NB4 (cell line): ENCODE data around the gene PSMB5.

Source experiments
- DNase-seq: peaks from one replicate; pipeline ENCODE4 v3.0.0; 2010; ENCODE audit warnings: low read depth
- H3K4me3 ChIP-seq: one replicate; pipeline ENCODE4 v1.5.1; 2011; ENCODE audit warnings: mild to moderate bottlenecking, low read depth, low read length, moderate library complexity
- MYC ChIP-seq: IDR thresholded peaks from 2 replicates; pipeline ENCODE4 v1.6.1; 2011; ENCODE audit warnings: low read depth, low read length
- POLR2A ChIP-seq: IDR thresholded peaks from 2 replicates; pipeline ENCODE4 v1.6.1; 2011; ENCODE audit warnings: mild to moderate bottlenecking; ENCODE audit not compliant: insufficient read length; ENCODE audit errors: extremely low read depth
- TF ChIP-seq, protein P1 (sequence below): IDR thresholded peaks from one replicate; pipeline ENCODE4 v1.5.1; 2012; ENCODE audit warnings: low read depth, low read length
- TF ChIP-seq, protein P2 (sequence below): IDR thresholded peaks from 2 replicates; pipeline ENCODE4 v1.6.1; 2011; ENCODE audit warnings: low read depth, low read length

PSMB5 gene

DNA sequence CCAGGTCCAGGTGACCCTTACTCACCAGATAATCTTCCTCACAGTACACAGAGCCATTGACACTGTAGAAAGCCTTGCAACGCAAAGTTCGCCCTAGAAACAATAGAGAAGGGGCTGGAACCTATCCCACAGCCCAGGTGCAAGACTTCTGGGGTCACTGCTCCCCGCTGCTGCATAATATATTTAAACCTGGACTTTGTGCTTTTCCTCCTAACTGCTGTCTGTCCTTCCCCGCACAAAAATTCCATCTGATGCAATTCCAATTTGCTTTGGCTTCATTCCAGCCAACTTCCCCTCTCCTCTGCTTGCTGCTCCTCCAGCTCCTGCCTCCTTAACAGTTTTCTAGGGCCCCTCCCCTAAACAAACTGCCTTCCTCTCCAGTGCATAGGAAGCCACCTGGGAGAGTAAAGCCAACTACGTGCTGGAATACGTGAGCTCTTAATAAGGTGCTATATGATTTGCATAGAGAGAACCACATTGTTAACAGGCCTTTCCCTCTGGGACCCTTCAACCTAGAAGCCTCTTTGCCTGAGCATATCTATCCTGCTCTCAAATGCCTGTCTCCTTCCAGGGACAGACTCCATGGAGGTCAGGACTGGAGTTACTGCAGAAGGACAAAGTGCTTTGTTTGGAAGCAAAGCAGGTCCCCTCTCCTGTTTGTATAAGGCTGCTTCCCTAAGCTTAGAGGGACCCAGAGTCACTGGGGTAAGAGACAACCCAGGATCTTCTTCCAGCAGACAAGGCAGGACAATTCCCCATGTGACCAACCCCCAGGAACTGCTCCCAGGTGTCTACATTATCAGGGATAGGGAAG lies 57.9 kb downstream of the PSMB5 start:
- TF ChIP-seq, protein P1, sequence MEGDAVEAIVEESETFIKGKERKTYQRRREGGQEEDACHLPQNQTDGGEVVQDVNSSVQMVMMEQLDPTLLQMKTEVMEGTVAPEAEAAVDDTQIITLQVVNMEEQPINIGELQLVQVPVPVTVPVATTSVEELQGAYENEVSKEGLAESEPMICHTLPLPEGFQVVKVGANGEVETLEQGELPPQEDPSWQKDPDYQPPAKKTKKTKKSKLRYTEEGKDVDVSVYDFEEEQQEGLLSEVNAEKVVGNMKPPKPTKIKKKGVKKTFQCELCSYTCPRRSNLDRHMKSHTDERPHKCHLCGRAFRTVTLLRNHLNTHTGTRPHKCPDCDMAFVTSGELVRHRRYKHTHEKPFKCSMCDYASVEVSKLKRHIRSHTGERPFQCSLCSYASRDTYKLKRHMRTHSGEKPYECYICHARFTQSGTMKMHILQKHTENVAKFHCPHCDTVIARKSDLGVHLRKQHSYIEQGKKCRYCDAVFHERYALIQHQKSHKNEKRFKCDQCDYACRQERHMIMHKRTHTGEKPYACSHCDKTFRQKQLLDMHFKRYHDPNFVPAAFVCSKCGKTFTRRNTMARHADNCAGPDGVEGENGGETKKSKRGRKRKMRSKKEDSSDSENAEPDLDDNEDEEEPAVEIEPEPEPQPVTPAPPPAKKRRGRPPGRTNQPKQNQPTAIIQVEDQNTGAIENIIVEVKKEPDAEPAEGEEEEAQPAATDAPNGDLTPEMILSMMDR = no peak
- no peak for TF ChIP-seq POLR2A
- TF ChIP-seq, protein P2, sequence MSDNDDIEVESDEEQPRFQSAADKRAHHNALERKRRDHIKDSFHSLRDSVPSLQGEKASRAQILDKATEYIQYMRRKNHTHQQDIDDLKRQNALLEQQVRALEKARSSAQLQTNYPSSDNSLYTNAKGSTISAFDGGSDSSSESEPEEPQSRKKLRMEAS = no peak
- no peak for TF ChIP-seq MYC
- H3K4me3 ChIP-seq = no peak overlapping the region
- DNase-seq = no peak
